ENCODE results near the gene SAMD10. TPM values are rescaled to one million over a fixed set of nuclear protein-coding genes. Genes with fewer than 3 reads are reported as not detected.

SAMD10 gene
- total and polyA plus RNA-seq, 2 of the 8 experiments (the other 6 are each of a cell fraction or from before 2014, with no cell fraction given) = 3.0 to 5.2 TPM

GRCh38 chr20:63932606-63933160, 46.8 kb downstream of the SAMD10 start:
- H3K27me3 ChIP-seq (replicated peaks in 1 of 4; ENCODE audit: control insufficient read depth in 3 of 4, extremely low read depth in 1 of 4, insufficient read depth in 3 of 4, low read length in 3 of 4) = no peaks in the 10 kb centered on the region
- no peak overlapping the region for H2AFZ ChIP-seq (ENCODE audit: low read length)
- no peak overlapping the region for H2BK5ac ChIP-seq (ENCODE audit: low read depth, low read length)
- H2BK12ac ChIP-seq (ENCODE audit: low read depth, low read length) = no peak overlapping the region
- no peak overlapping the region for H4K91ac ChIP-seq (replicated peaks; ENCODE audit: insufficient read length, low read length)
- FAIRE-seq = no peak
- no peak overlapping the region for H3K18ac ChIP-seq (ENCODE audit: extremely low read depth, low read length)
- peaks cover 2 to 28% (median 18%) of the 10 kb centered on the region in 4 experiments; a peak in 6 of 8 replicates for H3K36me3 ChIP-seq (ENCODE audit: control insufficient read depth in 2 of 4, insufficient read depth in 4 of 4, low read length in 3 of 4)
- no peak overlapping the region for H2BK15ac ChIP-seq (ENCODE audit: low read length)
- WGBS, 2 experiments (ENCODE audit: extremely low coverage in 1 of 2, insufficient coverage in 1 of 2, insufficient read length in 1 of 2, insufficient replicate concordance in 2 of 2, low coverage in 1 of 2, low lambda C conversion rate in 2 of 2, missing lambda C conversion rate in 1 of 2) = 97% methylated on average over 17 of the region's 17 CpGs; no CpG with 5 or more reads in 1 of the 2 experiments
- H4K5ac ChIP-seq (ENCODE audit: insufficient read length, low read depth, low read length) = no peak overlapping the region
- no peak overlapping the region for H3K23ac ChIP-seq (ENCODE audit: insufficient read length)
- no peaks in the 10 kb centered on the region for H3K79me2 ChIP-seq (ENCODE audit: control insufficient read depth in 1 of 2, insufficient read depth in 2 of 2, low read length in 2 of 2)
- H3K79me1 ChIP-seq (ENCODE audit: low read depth, low read length) = 0 out of 2 replicates have a peak, but pooled peaks cover 2% of the 10 kb centered on the region
- no peaks in the 10 kb centered on the region for H3K9me3 ChIP-seq (ENCODE audit: insufficient read depth in 2 of 2, low read depth in 1 of 2, low read length in 1 of 2)
- H3K4me2 ChIP-seq (ENCODE audit: insufficient read depth in 1 of 2, low read depth in 2 of 2, low read length in 2 of 2) = no peak overlapping the region
- peak overlapping the region in 1 of 4 experiments; percentile 13; a peak in 1 of 7 replicates for H3K9ac ChIP-seq (replicated peaks in 1 of 4; ENCODE audit: extremely low read depth in 1 of 4, low read depth in 3 of 4, low read length in 3 of 4)
- H3K4me3 ChIP-seq (ENCODE audit: extremely low read depth in 1 of 4, insufficient read depth in 2 of 4, low read depth in 3 of 4, low read length in 4 of 4) = no peak overlapping the region
- H2AK5ac ChIP-seq (ENCODE audit: low read depth, low read length) = no peak overlapping the region
- POLR2A ChIA-PET (ENCODE audit: partially characterized antibody) = no interaction called here
- CTCF ChIA-PET (ENCODE audit: partially characterized antibody) = interaction anchor here (1.6 to 7.7 kb wide), 7 partner anchors 9 to 48 kb away, joined by 4 to 58 read pairs (median 17); partner anchors contain the start of genes PRPF6 and SAMD10
- H4K8ac ChIP-seq (ENCODE audit: extremely low read depth, insufficient read depth, low read length) = no peak overlapping the region
- H3K56ac ChIP-seq (replicated peaks; ENCODE audit: insufficient read length, low read depth, low read length) = no peak overlapping the region
- no peak overlapping the region for H2BK20ac ChIP-seq (ENCODE audit: low read length)
- H3K4ac ChIP-seq (replicated peaks; ENCODE audit: insufficient read length, low read depth, low read length) = no peak overlapping the region
- no peaks in the 10 kb centered on the region for H3K4me1 ChIP-seq (replicated peaks in 1 of 4; ENCODE audit: control insufficient read depth in 3 of 4, insufficient read depth in 4 of 4, low read length in 3 of 4)
- no peak overlapping the region for H2BK120ac ChIP-seq (replicated peaks; ENCODE audit: low read depth, low read length)
- H3K23me2 ChIP-seq (ENCODE audit: low read depth, low read length) = no peaks in the 10 kb centered on the region
- no peak overlapping the region for H3K14ac ChIP-seq (ENCODE audit: insufficient read length)
- H3K27ac ChIP-seq (ENCODE audit: low read depth, low read length) = no peak overlapping the region
- no peak for DNase-seq (ENCODE audit: low read depth in 1 of 2, low spot score in 2 of 2)
- peaks cover 6 to 16% of the 10 kb centered on the region in 2 experiments for H4K20me1 ChIP-seq (replicated peaks in 1 of 2; ENCODE audit: control insufficient read depth in 1 of 2, insufficient read depth in 2 of 2, low read length in 2 of 2)
- TF ChIP-seq FOSL1 (IDR thresholded peaks at IDR 0.05; ENCODE audit: insufficient read depth, low read depth, low read length) (0 out of 2 replicates have a peak, but pooled peaks have one; percentile 47), TAF7 (optimal IDR thresholded peaks at IDR 0.05; ENCODE audit: borderline replicate concordance, low read depth, low read length) (no peak), CTCF (IDR thresholded peaks at IDR 0.05; ENCODE audit: control extremely low read depth in 1 of 3, insufficient read depth in 1 of 3, low read depth in 1 of 3, low read length in 3 of 3) (no peak), POLR2AphosphoS5 (IDR thresholded peaks at IDR 0.05; ENCODE audit: low read depth, low read length) (no peak), CHD2 (IDR thresholded peaks at IDR 0.05; ENCODE audit: low read length) (no peak), KDM4A (IDR thresholded peaks at IDR 0.05; ENCODE audit: low read depth, low read length, severe bottlenecking) (no peak), NRF1 (IDR thresholded peaks at IDR 0.05; ENCODE audit: low read depth, low read length) (no peak), TBP (IDR thresholded peaks at IDR 0.05; ENCODE audit: low read depth, low read length) (no peak), PHF8 (conservative IDR thresholded peaks at IDR 0.05; ENCODE audit: low read depth, low read length) (no peak), HDAC6 (IDR thresholded peaks at IDR 0.05; ENCODE audit: low read depth, low read length) (no peak)

Data from H1 (cell line).